Neuron (in vitro differentiated cells): ENCODE measurements around the gene NDUFAF8.

Experiments used
- H2AFZ ChIP-seq: one replicate; pipeline ENCODE4 v1.6.1; 2013; ENCODE audit warnings: low read depth, mild to moderate bottlenecking, inconsistent platforms, low read length, moderate library complexity
- H3K27me3 ChIP-seq: one replicate; pipeline ENCODE4 v1.6.1; 2013; ENCODE audit warnings: low read length; ENCODE audit not compliant: insufficient read depth
- H3K36me3 ChIP-seq: one replicate; pipeline ENCODE4 v1.6.1; 2013; ENCODE audit warnings: low read length; ENCODE audit not compliant: insufficient read depth
- H3K4me1 ChIP-seq: one replicate; pipeline ENCODE4 v1.6.1; 2013; ENCODE audit warnings: low read length; ENCODE audit not compliant: insufficient read depth
- H3K4me3 ChIP-seq: 2 replicates; pipeline ENCODE4 v1.5.1; 2013; ENCODE audit warnings: mild to moderate bottlenecking, low read length, moderate library complexity
- H3K9me3 ChIP-seq: one replicate; pipeline ENCODE4 v1.6.1; 2013; ENCODE audit warnings: low read length

NDUFAF8 gene

GRCh38 chr17:81232616-81233241, 6.4 kb upstream of the NDUFAF8 start:
- no peaks in the 10 kb centered on the region for H3K27me3 ChIP-seq
- H2AFZ ChIP-seq: no peak overlapping the region
- peaks cover 4% of the 10 kb centered on the region for H3K4me1 ChIP-seq
- peaks cover 31% of the 10 kb centered on the region for H3K36me3 ChIP-seq
- no peak overlapping the region for H3K4me3 ChIP-seq
- no peaks in the 10 kb centered on the region for H3K9me3 ChIP-seq

GRCh38 chr17:81233316-81233715, 5.8 kb upstream of the NDUFAF8 start:
- H3K4me1 ChIP-seq: peaks cover 10% of the 10 kb centered on the region
- H3K4me3 ChIP-seq: no peak overlapping the region
- no peaks in the 10 kb centered on the region for H3K27me3 ChIP-seq
- peaks cover 31% of the 10 kb centered on the region for H3K36me3 ChIP-seq
- no peak overlapping the region for H2AFZ ChIP-seq
- H3K9me3 ChIP-seq: no peaks in the 10 kb centered on the region

GRCh38 chr17:81233811-81234505, 5.2 kb upstream of the NDUFAF8 start:
- peaks cover 27% of the 10 kb centered on the region for H3K36me3 ChIP-seq
- no peak overlapping the region for H2AFZ ChIP-seq
- no peak overlapping the region for H3K4me3 ChIP-seq
- no peaks in the 10 kb centered on the region for H3K9me3 ChIP-seq
- H3K4me1 ChIP-seq: peaks cover 11% of the 10 kb centered on the region
- no peaks in the 10 kb centered on the region for H3K27me3 ChIP-seq

GRCh38 chr17:81234506-81234855, 4.6 kb upstream of the NDUFAF8 start:
- Histone ChIP-seq H3K4me1 (peaks cover 11% of the 10 kb centered on the region), H2AFZ (no peak overlapping the region), H3K4me3 (no peak overlapping the region), H3K27me3 (no peaks in the 10 kb centered on the region), H3K36me3 (peaks cover 26% of the 10 kb centered on the region), H3K9me3 (no peaks in the 10 kb centered on the region)

GRCh38 chr17:81234940-81235821, 3.9 kb upstream of the NDUFAF8 start:
- Histone ChIP-seq H3K4me3 (no peak overlapping the region), H3K27me3 (no peaks in the 10 kb centered on the region), H2AFZ (no peak overlapping the region), H3K36me3 (peaks cover 20% of the 10 kb centered on the region), H3K4me1 (peaks cover 15% of the 10 kb centered on the region), H3K9me3 (no peaks in the 10 kb centered on the region)

GRCh38 chr17:81235822-81236740, 3.0 kb upstream of the NDUFAF8 start:
- Histone ChIP-seq H3K36me3 (peaks cover 14% of the 10 kb centered on the region), H3K9me3 (no peaks in the 10 kb centered on the region), H3K4me3 (no peak overlapping the region), H3K27me3 (no peaks in the 10 kb centered on the region), H3K4me1 (peaks cover 22% of the 10 kb centered on the region), H2AFZ (no peak overlapping the region)

- H3K27me3 ChIP-seq: no peaks in the 10 kb centered on the region
- peaks cover 12% of the 10 kb centered on the region for H3K36me3 ChIP-seq
- H3K9me3 ChIP-seq: no peaks in the 10 kb centered on the region
- peaks cover 22% of the 10 kb centered on the region for H3K4me1 ChIP-seq
- no peak overlapping the region for H3K4me3 ChIP-seq
- H2AFZ ChIP-seq: no peak overlapping the region
Measured at GRCh38 chr17:81236784-81237183, 2.3 kb upstream of the NDUFAF8 start.

GRCh38 chr17:81237591-81238489, 1.3 kb upstream of the NDUFAF8 start:
- H2AFZ ChIP-seq: no peak overlapping the region
- peaks cover 10% of the 10 kb centered on the region for H3K36me3 ChIP-seq
- H3K9me3 ChIP-seq: no peaks in the 10 kb centered on the region
- H3K27me3 ChIP-seq: no peaks in the 10 kb centered on the region
- peaks cover 22% of the 10 kb centered on the region for H3K4me1 ChIP-seq
- peak overlapping the region; percentile 90 for H3K4me3 ChIP-seq

GRCh38 chr17:81238490-81238814, 666 bp upstream of the NDUFAF8 start:
- peak overlapping the region; percentile 33 for H2AFZ ChIP-seq
- peak overlapping the region; percentile 90 for H3K4me3 ChIP-seq
- H3K36me3 ChIP-seq: peaks cover 10% of the 10 kb centered on the region
- H3K27me3 ChIP-seq: no peaks in the 10 kb centered on the region
- H3K4me1 ChIP-seq: peaks cover 22% of the 10 kb centered on the region
- no peaks in the 10 kb centered on the region for H3K9me3 ChIP-seq

- H3K36me3 ChIP-seq: peaks cover 10% of the 10 kb centered on the region
- H3K9me3 ChIP-seq: no peaks in the 10 kb centered on the region
- peaks cover 22% of the 10 kb centered on the region for H3K4me1 ChIP-seq
- no peaks in the 10 kb centered on the region for H3K27me3 ChIP-seq
- peak overlapping the region; percentile 90 for H3K4me3 ChIP-seq
- H2AFZ ChIP-seq: no peak overlapping the region
Measured at GRCh38 chr17:81239714-81240555, 817 bp downstream of the NDUFAF8 start.

- Histone ChIP-seq H3K4me1 (peaks cover 22% of the 10 kb centered on the region), H3K9me3 (no peaks in the 10 kb centered on the region), H2AFZ (no peak overlapping the region), H3K36me3 (peaks cover 10% of the 10 kb centered on the region), H3K27me3 (no peaks in the 10 kb centered on the region), H3K4me3 (no peak overlapping the region)
Measured at GRCh38 chr17:81240761-81241160, 1.6 kb downstream of the NDUFAF8 start.
